Smooth muscle cell (in vitro differentiated cells): ENCODE data around the gene CHN1. TPM values are rescaled to one million over a fixed set of nuclear protein-coding genes. Genes with fewer than 3 reads are reported as not detected.

Source experiments
- DNase-seq: peaks from one replicate; lab custom pipeline; 2025; ENCODE audit not compliant: unreplicated experiment; lab: John Stamatoyannopoulos, UW
- H2AFZ ChIP-seq: fragments of 200-600 bp; sonication (generic); 2 replicates; pipeline ENCODE4 v1.6.0; 2016; ENCODE audit warnings: antibody characterized with exemption, low read depth, mild to moderate bottlenecking
- H3F3A ChIP-seq: fragments of 200-600 bp; sonication (generic); 2 replicates; pipeline ENCODE4 v1.6.0; 2017; ENCODE audit warnings: antibody characterized with exemption, low read depth
- H3K27ac ChIP-seq: fragments of 200-600 bp; sonication (generic); 2 replicates; pipeline ENCODE4 v1.5.1; 2016; ENCODE audit warnings: low read depth, mild to moderate bottlenecking
- H3K27me3 ChIP-seq: fragments of 200-600 bp; sonication (generic); 2 replicates; pipeline ENCODE4 v1.6.1; 2016; ENCODE audit warnings: low read depth, mild to moderate bottlenecking
- H3K36me3 ChIP-seq: fragments of 200-600 bp; sonication (generic); 2 replicates; pipeline ENCODE4 v1.5.1; 2016; ENCODE audit warnings: low read depth
- H3K4me1 ChIP-seq: fragments of 200-600 bp; sonication (generic); 2 replicates; pipeline ENCODE4 v1.5.1; 2016; ENCODE audit warnings: low read depth
- H3K4me2 ChIP-seq: fragments of 200-600 bp; sonication (generic); 2 replicates; pipeline ENCODE4 v1.6.0; 2016; ENCODE audit warnings: mild to moderate bottlenecking
- H3K4me3 ChIP-seq: fragments of 200-600 bp; sonication (generic); 2 replicates; pipeline ENCODE4 v1.5.1; 2016; ENCODE audit warnings: mild to moderate bottlenecking
- H3K79me2 ChIP-seq: fragments of 200-600 bp; sonication (generic); 2 replicates; pipeline ENCODE4 v1.6.0; 2016; ENCODE audit warnings: low read depth, mild to moderate bottlenecking
- H3K9ac ChIP-seq: fragments of 200-600 bp; sonication (generic); 2 replicates; pipeline ENCODE4 v1.6.0; 2016; ENCODE audit warnings: low read depth
- H3K9me3 ChIP-seq: fragments of 200-600 bp; sonication (generic); replicated peaks from 2 replicates; pipeline ENCODE4 v1.5.1; 2016; ENCODE audit warnings: low read depth
- H4K20me1 ChIP-seq: fragments of 200-600 bp; sonication (generic); 2 replicates; pipeline ENCODE4 v1.6.0; 2016; ENCODE audit warnings: low read depth
- WGBS: methylation state at CpG from one replicate; pipeline ENCODE4 v1.1.7; 2016; ENCODE audit warnings: low lambda C conversion rate; 5-methylcytosine and 5-hydroxymethylcytosine counted together
- polyA plus RNA-seq: library from polyadenylated mRNA; unstranded; fragments of >200 nt; fragmentation: Nextera tagmentation; extraction: Ambion mirVana; gene quantifications from 2 replicates; pipeline ENCODE4 v1.2.1, GENCODE V29; 2016
- total RNA-seq: library from RNA; depleted of rRNA; stranded (reverse); fragments of >200 nt; gene quantifications from 2 replicates; pipeline ENCODE4 v1.2.3, GENCODE V29; 2014
- TF ChIP-seq, protein P1 (sequence below): fragments of 200-600 bp; sonication (generic); IDR thresholded peaks from 2 replicates; pipeline ENCODE4 v1.5.1; 2017; ENCODE audit warnings: borderline replicate concordance, mild to moderate bottlenecking, antibody characterized with exemption; ENCODE audit not compliant: insufficient read depth, poor library complexity, severe bottlenecking

Gene CHN1
- total and polyA plus RNA-seq, 2 experiments from 2014 or later, result 33.5 to 44.8 TPM

DNA sequence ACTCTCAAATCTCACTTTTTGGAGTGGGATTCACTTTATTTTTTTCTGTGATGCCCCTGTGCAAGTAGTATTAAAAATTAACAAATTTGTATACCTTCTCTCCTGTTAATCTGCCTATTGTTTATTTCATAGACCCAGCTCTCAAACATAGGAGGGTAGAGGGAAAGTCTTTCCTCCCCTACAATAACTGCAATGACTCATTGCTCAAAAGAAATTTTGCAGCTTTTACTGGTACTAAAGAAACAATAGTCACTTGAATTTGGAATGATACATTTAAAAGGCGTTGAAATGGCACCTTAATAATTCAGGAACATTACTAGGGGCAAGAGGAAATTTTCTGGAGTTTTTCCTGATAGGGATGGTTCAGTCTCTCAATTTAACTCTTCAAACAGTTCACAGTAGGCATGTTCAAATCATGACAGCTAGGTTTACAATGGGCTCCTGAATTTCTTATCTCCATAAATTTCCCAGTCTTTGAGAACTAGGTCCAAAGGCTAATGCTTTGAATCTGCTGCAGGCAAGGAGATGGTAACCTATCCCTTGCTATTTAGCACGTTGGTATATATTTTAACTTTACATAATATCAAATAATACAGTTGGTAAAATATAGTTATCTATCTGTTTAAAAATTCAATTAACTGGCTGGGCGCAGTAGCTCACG, 88.8 kb downstream of the CHN1 start:
- Histone ChIP-seq H3K27ac (no peak overlapping the region), H3K4me3 (no peak overlapping the region), H3K36me3 (no peaks in the 10 kb centered on the region), H4K20me1 (no peaks in the 10 kb centered on the region), H3F3A (no peaks in the 10 kb centered on the region), H3K4me1 (no peaks in the 10 kb centered on the region), H3K79me2 (no peaks in the 10 kb centered on the region), H3K9ac (no peak overlapping the region), H3K4me2 (no peak overlapping the region), H3K9me3 (no peaks in the 10 kb centered on the region), H2AFZ (no peak overlapping the region), H3K27me3 (no peaks in the 10 kb centered on the region)
- WGBS, result 94% methylated on average over 4 of the region's 4 CpGs
- no peak for DNase-seq
- TF ChIP-seq, protein P1, sequence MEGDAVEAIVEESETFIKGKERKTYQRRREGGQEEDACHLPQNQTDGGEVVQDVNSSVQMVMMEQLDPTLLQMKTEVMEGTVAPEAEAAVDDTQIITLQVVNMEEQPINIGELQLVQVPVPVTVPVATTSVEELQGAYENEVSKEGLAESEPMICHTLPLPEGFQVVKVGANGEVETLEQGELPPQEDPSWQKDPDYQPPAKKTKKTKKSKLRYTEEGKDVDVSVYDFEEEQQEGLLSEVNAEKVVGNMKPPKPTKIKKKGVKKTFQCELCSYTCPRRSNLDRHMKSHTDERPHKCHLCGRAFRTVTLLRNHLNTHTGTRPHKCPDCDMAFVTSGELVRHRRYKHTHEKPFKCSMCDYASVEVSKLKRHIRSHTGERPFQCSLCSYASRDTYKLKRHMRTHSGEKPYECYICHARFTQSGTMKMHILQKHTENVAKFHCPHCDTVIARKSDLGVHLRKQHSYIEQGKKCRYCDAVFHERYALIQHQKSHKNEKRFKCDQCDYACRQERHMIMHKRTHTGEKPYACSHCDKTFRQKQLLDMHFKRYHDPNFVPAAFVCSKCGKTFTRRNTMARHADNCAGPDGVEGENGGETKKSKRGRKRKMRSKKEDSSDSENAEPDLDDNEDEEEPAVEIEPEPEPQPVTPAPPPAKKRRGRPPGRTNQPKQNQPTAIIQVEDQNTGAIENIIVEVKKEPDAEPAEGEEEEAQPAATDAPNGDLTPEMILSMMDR, result no peak

GRCh38 chr2:174914853-174915760, 90.1 kb downstream of the CHN1 start:
- Histone ChIP-seq H3K36me3 (no peaks in the 10 kb centered on the region), H3K4me1 (no peaks in the 10 kb centered on the region), H3K9me3 (no peaks in the 10 kb centered on the region), H2AFZ (no peak overlapping the region), H3K27ac (no peak overlapping the region), H4K20me1 (no peaks in the 10 kb centered on the region), H3F3A (no peaks in the 10 kb centered on the region), H3K27me3 (no peaks in the 10 kb centered on the region), H3K79me2 (no peaks in the 10 kb centered on the region), H3K4me2 (no peak overlapping the region), H3K9ac (no peak overlapping the region), H3K4me3 (no peak overlapping the region)
- DNase-seq, result no peak
- WGBS, result 92% methylated on average over 7 of the region's 7 CpGs
- TF ChIP-seq, protein P1, result no peak

DNA sequence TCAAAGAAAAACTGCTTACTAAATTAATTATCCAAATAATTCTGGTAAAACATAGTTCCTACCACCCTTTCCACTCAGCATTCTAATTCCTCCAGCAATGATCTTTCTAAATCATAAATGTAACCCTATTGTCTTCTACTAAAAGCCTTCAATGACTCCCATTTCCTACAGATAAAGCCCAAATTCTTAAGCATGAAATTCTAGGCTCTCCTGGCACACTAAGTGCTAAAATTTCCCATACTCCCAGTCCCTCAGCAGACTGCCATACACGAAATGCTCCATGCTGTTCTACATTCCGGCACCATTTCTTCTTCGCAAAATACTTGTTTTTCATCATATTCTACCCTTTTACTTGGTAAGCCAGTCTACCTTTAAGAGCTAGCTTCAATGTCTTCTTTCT, 96.9 kb downstream of the CHN1 start:
- no peak overlapping the region for H2AFZ ChIP-seq
- no peaks in the 10 kb centered on the region for H3F3A ChIP-seq
- H3K27me3 ChIP-seq, result no peaks in the 10 kb centered on the region
- no peaks in the 10 kb centered on the region for H3K4me1 ChIP-seq
- TF ChIP-seq, protein P1, result no peak
- no peaks in the 10 kb centered on the region for H4K20me1 ChIP-seq
- no peak overlapping the region for H3K4me2 ChIP-seq
- no peak overlapping the region for H3K9ac ChIP-seq
- H3K9me3 ChIP-seq, result no peaks in the 10 kb centered on the region
- no peak overlapping the region for H3K4me3 ChIP-seq
- H3K36me3 ChIP-seq, result no peaks in the 10 kb centered on the region
- WGBS, result 89% methylated on average over 3 of the region's 3 CpGs
- H3K27ac ChIP-seq, result no peak overlapping the region
- DNase-seq, result no peak
- H3K79me2 ChIP-seq, result no peaks in the 10 kb centered on the region
